Neural cell (in vitro differentiated cells): ENCODE measurements around the gene BRD9. TPM values are rescaled to one million over a fixed set of nuclear protein-coding genes. Genes with fewer than 3 reads are reported as not detected.

Experiments
- H2AFZ ChIP-seq: fragments of 200-600, 300-800 bp; sonication (generic), shearing (Covaris generic); 2 replicates; pipeline ENCODE4 v1.6.0; 2014; ENCODE audit warnings: low read depth, mild to moderate bottlenecking, antibody characterized with exemption, low read length, moderate library complexity
- H3F3A ChIP-seq: fragments of 200-600 bp; shearing (Covaris generic); 2 replicates; pipeline ENCODE4 v1.6.1; 2016; ENCODE audit warnings: mild to moderate bottlenecking, moderate library complexity, mixed read lengths, antibody characterized with exemption, low read length; ENCODE audit not compliant: insufficient read depth, poor library complexity, severe bottlenecking
- H3K27ac ChIP-seq: fragments of 200-600, 300-800 bp; sonication (generic), shearing (Covaris generic); 2 replicates; pipeline ENCODE4 v1.5.1; 2014; ENCODE audit warnings: mild to moderate bottlenecking, low read length, moderate library complexity
- H3K27me3 ChIP-seq: fragments of 300-800, 200-600 bp; sonication (generic), shearing (Covaris generic); 2 replicates; pipeline ENCODE4 v1.6.0; 2014; ENCODE audit warnings: mild to moderate bottlenecking, low read depth, low read length, moderate library complexity; ENCODE audit not compliant: insufficient read depth
- H3K36me3 ChIP-seq: fragments of 300-800, 200-600 bp; sonication (generic), shearing (Covaris generic); 2 replicates; pipeline ENCODE4 v1.5.1; 2014; ENCODE audit warnings: mild to moderate bottlenecking, antibody characterized with exemption, low read length, moderate library complexity; ENCODE audit not compliant: insufficient read depth
- H3K4me2 ChIP-seq: fragments of 300-800, 200-600 bp; sonication (generic), shearing (Covaris generic); 2 replicates; pipeline ENCODE4 v1.6.0; 2014; ENCODE audit warnings: mild to moderate bottlenecking, low read length
- H3K4me3 ChIP-seq: fragments of 300-800, 200-600 bp; sonication (generic), shearing (Covaris generic); 2 replicates; pipeline ENCODE4 v1.5.1; 2014; ENCODE audit warnings: mild to moderate bottlenecking, low read length, moderate library complexity
- H3K79me2 ChIP-seq: fragments of 200-600 bp; shearing (Covaris generic); replicated peaks from 2 replicates; pipeline ENCODE4 v1.6.0; 2014; ENCODE audit warnings: mild to moderate bottlenecking, low read length, moderate library complexity; ENCODE audit not compliant: insufficient read depth
- H3K9ac ChIP-seq: fragments of 300-800, 200-600 bp; sonication (generic), shearing (Covaris generic); 2 replicates; pipeline ENCODE4 v1.6.1; 2016; ENCODE audit warnings: mild to moderate bottlenecking, low read length, mixed read lengths
- H3K9me2 ChIP-seq: fragments of 200-600 bp; shearing (Covaris generic); 2 replicates; pipeline ENCODE4 v1.6.1; 2016; ENCODE audit warnings: mild to moderate bottlenecking, low read length, mixed read lengths; ENCODE audit not compliant: insufficient read depth
- H3K9me3 ChIP-seq: fragments of 200-600, 300-800 bp; sonication (generic), shearing (Covaris generic); 2 replicates; pipeline ENCODE4 v1.6.1; 2016; ENCODE audit warnings: mild to moderate bottlenecking, mixed run types, low read length, moderate library complexity, mixed read lengths
- H4K20me1 ChIP-seq: fragments of 200-600 bp; shearing (Covaris generic); 2 replicates; pipeline ENCODE4 v1.6.1; 2016; ENCODE audit warnings: mild to moderate bottlenecking, mixed run types; ENCODE audit not compliant: insufficient read depth
- EP300 ChIP-seq: fragments of 450-650 bp; conservative IDR thresholded peaks from 2 replicates; pipeline ENCODE4 v1.6.1; 2014; ENCODE audit warnings: antibody characterized with exemption, mild to moderate bottlenecking, moderate library complexity; ENCODE audit not compliant: poor library complexity, severe bottlenecking
- EZH2 ChIP-seq: fragments of 200-600, 300-800 bp; shearing (Covaris generic), sonication (generic); IDR thresholded peaks from 2 replicates; pipeline ENCODE4 v1.6.1; 2014; ENCODE audit warnings: antibody characterized with exemption, low read length, borderline replicate concordance, mild to moderate bottlenecking; ENCODE audit not compliant: insufficient read depth, poor library complexity, severe bottlenecking
- MXI1 ChIP-seq: fragments of 450-650 bp; conservative IDR thresholded peaks from 2 replicates; pipeline ENCODE4 v1.6.1; 2014; ENCODE audit warnings: antibody characterized with exemption, mild to moderate bottlenecking; ENCODE audit not compliant: poor library complexity, severe bottlenecking
- POLR2AphosphoS5 ChIP-seq: IDR thresholded peaks from 2 replicates; pipeline ENCODE4 v1.6.1; 2012
- RAD21 ChIP-seq: fragments of 450-650 bp; conservative IDR thresholded peaks from 2 replicates; pipeline ENCODE4 v1.6.1; 2014; ENCODE audit warnings: antibody characterized with exemption, mild to moderate bottlenecking, moderate library complexity
- SMC3 ChIP-seq: fragments of 450-650 bp; conservative IDR thresholded peaks from 2 replicates; pipeline ENCODE4 v1.6.1; 2014; ENCODE audit warnings: antibody characterized with exemption, mild to moderate bottlenecking, moderate library complexity; ENCODE audit not compliant: poor library complexity
- TAF1 ChIP-seq: IDR thresholded peaks from 2 replicates; pipeline ENCODE4 v1.6.1; 2012; ENCODE audit warnings: low read depth
- polyA plus RNA-seq: library from polyadenylated mRNA; depleted of rRNA; stranded (reverse); fragments of >200 nt; gene quantifications from 2 replicates; pipeline ENCODE4 v1.2.3, GENCODE V29; 2014
- TF ChIP-seq, protein P1 (sequence below): fragments of 450-650 bp; IDR thresholded peaks from 2 replicates; pipeline ENCODE4 v1.5.1; 2014; ENCODE audit warnings: antibody characterized with exemption, mild to moderate bottlenecking, moderate library complexity; ENCODE audit not compliant: poor library complexity, severe bottlenecking
- TF ChIP-seq, protein P2 (sequence below): IDR thresholded peaks from 2 replicates; pipeline ENCODE4 v1.6.1; 2012; ENCODE audit warnings: borderline replicate concordance

BRD9 gene
- polyA plus RNA-seq, 1 donor from 2014 or later = 50.4 TPM

DNA sequence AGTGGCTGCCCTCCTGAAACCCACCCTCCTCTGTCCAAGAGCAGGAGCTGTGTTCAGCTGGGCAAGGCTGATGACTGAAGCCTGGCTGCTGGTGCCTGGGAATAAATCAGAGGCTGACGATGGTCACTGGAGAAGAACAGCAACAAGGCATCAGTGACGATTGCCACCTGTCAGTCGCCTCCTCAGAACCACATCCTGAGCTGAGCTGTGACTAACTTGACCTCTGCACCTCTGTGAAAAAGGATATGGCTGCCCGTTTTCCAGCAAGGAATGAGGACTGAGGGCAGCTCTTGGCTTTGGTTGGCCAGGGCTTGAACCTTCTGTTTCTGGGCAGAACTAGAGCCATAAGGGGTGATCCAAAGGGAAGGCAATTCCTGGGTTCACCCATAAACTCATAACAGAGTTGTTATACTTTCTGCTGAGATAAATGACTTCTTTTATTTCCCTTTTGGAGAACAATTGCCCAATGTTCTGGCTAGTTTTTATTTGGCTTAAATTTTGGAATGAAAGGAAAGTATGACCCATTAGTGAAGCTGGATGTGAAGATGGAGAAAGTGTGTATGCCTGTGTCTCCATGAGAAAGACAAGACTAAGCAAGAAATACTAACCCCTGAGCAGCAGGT lies 40.1 kb upstream of the BRD9 start:
- no peaks in the 10 kb centered on the region for H3K79me2 ChIP-seq
- no peaks in the 10 kb centered on the region for H3K9me3 ChIP-seq
- TF ChIP-seq, protein P1, sequence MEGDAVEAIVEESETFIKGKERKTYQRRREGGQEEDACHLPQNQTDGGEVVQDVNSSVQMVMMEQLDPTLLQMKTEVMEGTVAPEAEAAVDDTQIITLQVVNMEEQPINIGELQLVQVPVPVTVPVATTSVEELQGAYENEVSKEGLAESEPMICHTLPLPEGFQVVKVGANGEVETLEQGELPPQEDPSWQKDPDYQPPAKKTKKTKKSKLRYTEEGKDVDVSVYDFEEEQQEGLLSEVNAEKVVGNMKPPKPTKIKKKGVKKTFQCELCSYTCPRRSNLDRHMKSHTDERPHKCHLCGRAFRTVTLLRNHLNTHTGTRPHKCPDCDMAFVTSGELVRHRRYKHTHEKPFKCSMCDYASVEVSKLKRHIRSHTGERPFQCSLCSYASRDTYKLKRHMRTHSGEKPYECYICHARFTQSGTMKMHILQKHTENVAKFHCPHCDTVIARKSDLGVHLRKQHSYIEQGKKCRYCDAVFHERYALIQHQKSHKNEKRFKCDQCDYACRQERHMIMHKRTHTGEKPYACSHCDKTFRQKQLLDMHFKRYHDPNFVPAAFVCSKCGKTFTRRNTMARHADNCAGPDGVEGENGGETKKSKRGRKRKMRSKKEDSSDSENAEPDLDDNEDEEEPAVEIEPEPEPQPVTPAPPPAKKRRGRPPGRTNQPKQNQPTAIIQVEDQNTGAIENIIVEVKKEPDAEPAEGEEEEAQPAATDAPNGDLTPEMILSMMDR = no peak
- H3F3A ChIP-seq = no peaks in the 10 kb centered on the region
- no peaks in the 10 kb centered on the region for H3K27me3 ChIP-seq
- no peak overlapping the region for H3K4me3 ChIP-seq
- no peak overlapping the region for H3K9ac ChIP-seq
- H4K20me1 ChIP-seq = no peaks in the 10 kb centered on the region
- H3K9me2 ChIP-seq = no peaks in the 10 kb centered on the region
- H3K36me3 ChIP-seq = no peaks in the 10 kb centered on the region
- no peak overlapping the region for H2AFZ ChIP-seq
- no peak overlapping the region for H3K27ac ChIP-seq
- no peak overlapping the region for H3K4me2 ChIP-seq

DNA sequence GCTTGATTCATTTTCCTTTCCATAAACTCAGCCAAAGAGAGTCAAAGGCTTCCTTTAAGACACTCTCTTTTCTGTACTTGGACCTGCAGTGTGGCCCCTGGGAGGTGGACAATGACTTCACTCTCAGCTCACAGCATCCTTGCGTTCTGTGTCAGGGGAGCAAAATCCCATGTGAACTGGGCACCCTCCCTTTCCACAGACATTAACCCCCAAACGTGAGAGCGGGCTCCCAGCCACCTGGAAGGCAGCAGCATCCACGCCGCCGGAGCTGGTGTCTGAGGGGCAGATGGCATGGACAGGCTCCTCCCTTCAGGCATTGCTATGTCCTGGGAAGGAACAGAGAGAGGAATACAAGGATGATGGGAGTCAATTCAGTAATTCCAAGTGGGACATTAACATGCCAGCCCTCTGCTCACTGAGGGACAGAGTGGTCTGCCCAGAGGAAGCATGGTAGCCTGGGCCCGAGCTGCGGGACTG lies 39.6 kb upstream of the BRD9 start:
- H2AFZ ChIP-seq = no peak overlapping the region
- H3K27ac ChIP-seq = no peak overlapping the region
- no peaks in the 10 kb centered on the region for H3K36me3 ChIP-seq
- no peaks in the 10 kb centered on the region for H3K9me2 ChIP-seq
- no peaks in the 10 kb centered on the region for H4K20me1 ChIP-seq
- H3K79me2 ChIP-seq = no peaks in the 10 kb centered on the region
- H3K27me3 ChIP-seq = no peaks in the 10 kb centered on the region
- H3F3A ChIP-seq = no peaks in the 10 kb centered on the region
- TF ChIP-seq RAD21 = no peak
- no peak for TF ChIP-seq EP300
- TF ChIP-seq EZH2 = no peak
- no peak for TF ChIP-seq TAF1
- no peak for TF ChIP-seq POLR2AphosphoS5
- TF ChIP-seq MXI1 = no peak
- TF ChIP-seq, protein P2, sequence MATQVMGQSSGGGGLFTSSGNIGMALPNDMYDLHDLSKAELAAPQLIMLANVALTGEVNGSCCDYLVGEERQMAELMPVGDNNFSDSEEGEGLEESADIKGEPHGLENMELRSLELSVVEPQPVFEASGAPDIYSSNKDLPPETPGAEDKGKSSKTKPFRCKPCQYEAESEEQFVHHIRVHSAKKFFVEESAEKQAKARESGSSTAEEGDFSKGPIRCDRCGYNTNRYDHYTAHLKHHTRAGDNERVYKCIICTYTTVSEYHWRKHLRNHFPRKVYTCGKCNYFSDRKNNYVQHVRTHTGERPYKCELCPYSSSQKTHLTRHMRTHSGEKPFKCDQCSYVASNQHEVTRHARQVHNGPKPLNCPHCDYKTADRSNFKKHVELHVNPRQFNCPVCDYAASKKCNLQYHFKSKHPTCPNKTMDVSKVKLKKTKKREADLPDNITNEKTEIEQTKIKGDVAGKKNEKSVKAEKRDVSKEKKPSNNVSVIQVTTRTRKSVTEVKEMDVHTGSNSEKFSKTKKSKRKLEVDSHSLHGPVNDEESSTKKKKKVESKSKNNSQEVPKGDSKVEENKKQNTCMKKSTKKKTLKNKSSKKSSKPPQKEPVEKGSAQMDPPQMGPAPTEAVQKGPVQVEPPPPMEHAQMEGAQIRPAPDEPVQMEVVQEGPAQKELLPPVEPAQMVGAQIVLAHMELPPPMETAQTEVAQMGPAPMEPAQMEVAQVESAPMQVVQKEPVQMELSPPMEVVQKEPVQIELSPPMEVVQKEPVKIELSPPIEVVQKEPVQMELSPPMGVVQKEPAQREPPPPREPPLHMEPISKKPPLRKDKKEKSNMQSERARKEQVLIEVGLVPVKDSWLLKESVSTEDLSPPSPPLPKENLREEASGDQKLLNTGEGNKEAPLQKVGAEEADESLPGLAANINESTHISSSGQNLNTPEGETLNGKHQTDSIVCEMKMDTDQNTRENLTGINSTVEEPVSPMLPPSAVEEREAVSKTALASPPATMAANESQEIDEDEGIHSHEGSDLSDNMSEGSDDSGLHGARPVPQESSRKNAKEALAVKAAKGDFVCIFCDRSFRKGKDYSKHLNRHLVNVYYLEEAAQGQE = no peak
- no peak for TF ChIP-seq SMC3
- TF ChIP-seq, protein P1 = no peak
- no peak overlapping the region for H3K4me2 ChIP-seq
- H3K9me3 ChIP-seq = no peaks in the 10 kb centered on the region
- H3K4me3 ChIP-seq = no peak overlapping the region
- H3K9ac ChIP-seq = no peak overlapping the region
